ENCODE results near the gene SH2D6. TPM values are rescaled to one million over a fixed set of nuclear protein-coding genes. Genes with fewer than 3 reads are reported as not detected.
A peak's percentile ranks its signal among the peaks of the same experiment; 100 is the strongest.

Gene SH2D6
- total and polyA plus RNA-seq, 12 donors, result 0.06 to 0.72 (median 0.51) TPM; not detected in 9

DNA sequence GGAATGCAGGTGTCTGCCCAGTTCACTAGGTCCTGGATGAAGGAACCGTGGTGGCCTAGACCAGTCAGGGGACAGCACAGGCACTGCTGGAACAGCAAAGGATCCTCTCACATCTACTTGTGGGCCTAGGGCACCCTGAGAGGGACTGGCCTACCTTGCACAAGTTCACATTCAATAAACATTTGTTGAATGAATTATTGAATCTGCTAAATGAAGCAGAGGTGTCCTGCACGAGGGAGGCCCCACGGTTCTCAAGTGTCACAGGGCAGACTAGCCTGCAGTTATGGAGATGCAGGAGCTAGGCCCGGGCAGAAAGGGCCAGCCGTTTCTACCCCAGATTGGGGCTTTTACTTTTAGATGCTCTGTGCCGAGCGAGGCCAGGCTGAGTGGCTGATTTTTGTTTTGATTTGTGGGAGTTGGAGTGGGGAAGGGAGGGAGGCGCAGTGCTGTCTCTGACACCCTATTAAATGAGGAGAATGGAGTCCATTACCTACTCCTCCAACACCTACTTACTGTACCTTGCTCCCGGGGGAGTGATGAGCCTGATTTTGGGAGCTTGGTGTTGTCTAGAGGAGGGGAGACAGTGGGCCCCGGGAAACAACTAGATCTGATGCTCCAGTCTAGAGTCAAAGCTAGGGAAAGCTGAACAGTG is 18.4 kb downstream of the SH2D6 start:
- WGBS, 2 donors, result 56 to 63% methylated on average over 10 of the region's 10 CpGs
- H3K27ac ChIP-seq, result peak overlapping the region; percentile 73 to 98 (median 94)
- ATAC-seq, result no peak
- H3K27me3 ChIP-seq, result no peaks in the 10 kb centered on the region
- DNase-seq, result no peak
- no peaks in the 10 kb centered on the region for H3K9me3 ChIP-seq
- peaks cover 19 to 66% (median 46%) of the 10 kb centered on the region in 9 donors for H3K4me1 ChIP-seq
- H3K4me3 ChIP-seq, result peak overlapping the region in 7 of 10 donors; percentile 41 to 59 (median 56)
- TF ChIP-seq CTCF (IDR thresholded peaks at IDR 0.05), result no peak
- no peaks in the 10 kb centered on the region for H3K36me3 ChIP-seq
- intact Hi-C loops (cut with DNase I), result loop anchor here in 7 of 10 donors (1.0 to 5.0 kb wide), 4 partner anchors 65 to 102 kb away; partner anchors contain the start of gene MAT2A (in 6 of the 7)

DNA sequence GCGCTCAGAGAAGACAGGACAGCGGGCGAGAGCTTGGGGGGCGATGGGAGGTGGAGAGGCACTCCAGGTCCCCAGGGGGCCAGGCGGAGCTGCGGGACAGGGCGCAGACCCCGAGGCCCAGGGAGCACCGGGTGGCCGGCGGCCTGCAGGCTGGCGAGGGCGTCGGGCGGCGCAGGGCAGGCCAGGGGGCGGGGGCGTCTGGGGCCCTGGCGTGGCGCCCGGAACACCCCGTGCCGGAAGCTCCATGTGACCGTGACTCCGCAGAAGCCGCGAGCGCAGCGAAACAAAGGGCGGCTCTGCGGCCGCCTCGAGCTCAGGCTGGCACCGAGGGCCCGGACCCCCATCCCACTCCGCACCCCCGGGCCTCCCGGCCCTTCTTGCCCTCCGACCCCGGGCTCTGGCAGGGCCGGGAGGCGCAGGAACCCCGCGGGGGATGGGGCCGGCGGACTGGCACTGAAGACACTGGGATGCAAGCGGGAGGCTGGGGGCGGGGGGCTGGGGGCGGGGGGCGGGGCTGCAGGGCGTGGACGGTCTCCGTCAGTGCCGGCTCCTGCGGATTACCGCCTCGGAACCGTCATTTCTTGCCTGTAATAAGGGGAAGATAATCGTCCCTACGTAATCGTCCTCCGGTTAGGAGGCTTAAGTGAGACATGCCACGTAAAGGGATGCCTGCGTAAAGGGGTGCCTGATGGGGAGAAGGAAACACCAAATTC is 19.1 kb downstream of the SH2D6 start:
- peak; percentile 87 to 92 for DNase-seq
- TF ChIP-seq CTCF (IDR thresholded peaks at IDR 0.05), result no peak
- Histone ChIP-seq H3K4me3 (peak overlapping the region in 9 of 10 donors; percentile 32 to 59 (median 55)), H3K4me1 (peaks cover 19 to 69% (median 46%) of the 10 kb centered on the region in 9 donors), H3K36me3 (no peaks in the 10 kb centered on the region), H3K27me3 (no peaks in the 10 kb centered on the region), H3K9me3 (no peaks in the 10 kb centered on the region), H3K27ac (peak overlapping the region; percentile 73 to 98 (median 94))
- intact Hi-C loops (cut with DNase I), result loop anchor here in 8 of 10 donors (1.0 to 5.0 kb wide), 4 partner anchors 65 to 101 kb away; partner anchors contain the start of gene MAT2A (in 7 of the 8)
- 1 to 2% methylated on average over 31 to 64 of the region's 64 CpGs for WGBS, 2 donors
- ATAC-seq, result peak; percentile 79 to 89 (median 81)

DNA sequence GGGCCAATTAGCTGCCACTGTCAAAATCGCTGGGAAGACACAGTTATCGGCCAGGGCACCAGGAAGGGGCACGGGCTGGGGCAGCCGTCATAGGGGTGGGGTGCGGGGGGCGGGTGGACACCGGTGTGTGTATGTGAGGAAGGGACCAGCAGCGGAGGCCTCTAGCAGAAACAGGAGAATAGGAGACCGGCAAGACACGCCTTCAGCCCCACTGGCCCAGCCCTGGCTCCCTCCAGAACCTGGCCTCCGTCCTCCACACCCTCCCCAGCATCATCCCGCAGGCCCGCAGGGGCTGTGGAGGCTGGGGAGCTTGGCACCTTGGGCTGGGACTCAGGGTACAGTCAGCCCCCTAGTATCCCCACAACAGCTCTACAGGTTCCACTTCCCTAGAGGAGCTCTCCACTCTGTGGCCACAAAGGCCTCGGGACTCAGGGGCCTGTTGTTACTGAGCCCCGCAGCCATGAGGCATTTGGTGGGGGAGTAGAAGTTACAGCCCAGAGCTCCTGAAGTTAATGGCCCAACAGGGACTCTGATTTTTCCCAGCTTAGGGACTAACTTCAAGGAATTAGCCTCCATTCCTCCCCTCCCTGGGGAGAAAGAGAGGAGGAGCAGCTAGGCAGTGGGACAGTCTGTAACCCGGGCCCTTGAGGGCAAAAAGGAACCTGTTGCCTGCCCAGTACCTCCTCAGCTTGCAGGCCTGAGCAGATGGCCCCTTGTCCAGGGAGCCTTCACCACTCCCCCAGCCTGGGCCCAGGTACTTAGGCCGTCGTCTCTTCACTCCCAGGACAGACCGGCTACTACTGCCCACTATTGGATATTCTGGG is 19.9 kb downstream of the SH2D6 start:
- no peak for TF ChIP-seq CTCF (IDR thresholded peaks at IDR 0.05)
- intact Hi-C loops (cut with DNase I), result loop anchor here in 6 of 10 donors (2.0 to 5.0 kb wide), 3 partner anchors 64 to 100 kb away; partner anchors contain the start of gene MAT2A (in 5 of the 6)
- no peaks in the 10 kb centered on the region for H3K36me3 ChIP-seq
- peak overlapping the region; percentile 73 to 98 (median 94) for H3K27ac ChIP-seq
- 38 to 41% methylated on average over 19 of the region's 19 CpGs for WGBS, 2 donors
- peaks cover 16 to 65% (median 40%) of the 10 kb centered on the region in 9 donors for H3K4me1 ChIP-seq
- peak overlapping the region in 9 of 10 donors; percentile 32 to 59 (median 55) for H3K4me3 ChIP-seq
- no peaks in the 10 kb centered on the region for H3K27me3 ChIP-seq
- peak in 7 of 8 donors; percentile 3 to 23 (median 15) for ATAC-seq
- DNase-seq, result peak in 1 of 2 donors; percentile 37
- no peaks in the 10 kb centered on the region for H3K9me3 ChIP-seq
